GM21367 (cell line): ENCODE results near the gene STAC2.

ENCODE experiments used
- ATAC-seq: cut with Tn5 transposase; IDR thresholded peaks from one replicate; pipeline ENCODE4 v1.9.1; 2021; ENCODE audit not compliant: unreplicated experiment

Gene STAC2

GRCh38 chr17:39231591-39232551 is 6.1 kb upstream of the STAC2 start:
- no peak for ATAC-seq

- ATAC-seq = no peak
Measured at GRCh38 chr17:39231091-39231561, 5.4 kb upstream of the STAC2 start.

DNA sequence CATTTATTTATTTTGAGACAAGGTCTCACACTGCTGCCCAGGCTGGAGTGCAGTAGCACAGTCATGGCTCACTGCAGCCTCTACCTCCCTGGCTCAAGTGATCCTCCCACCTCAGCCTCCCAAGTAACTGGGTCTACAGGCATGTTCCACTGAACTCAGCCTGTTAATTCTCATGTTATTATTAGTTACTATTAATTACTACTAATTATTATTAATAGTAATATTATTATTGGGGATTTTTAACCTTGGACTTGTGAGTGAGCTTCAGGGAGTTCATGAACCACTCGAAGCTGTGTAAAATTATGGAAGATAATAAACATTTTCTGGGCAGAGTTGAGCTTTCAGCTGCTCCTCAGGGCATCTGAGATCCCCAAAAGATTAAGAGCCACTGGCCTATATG is 4.6 kb upstream of the STAC2 start:
- ATAC-seq = no peak

DNA sequence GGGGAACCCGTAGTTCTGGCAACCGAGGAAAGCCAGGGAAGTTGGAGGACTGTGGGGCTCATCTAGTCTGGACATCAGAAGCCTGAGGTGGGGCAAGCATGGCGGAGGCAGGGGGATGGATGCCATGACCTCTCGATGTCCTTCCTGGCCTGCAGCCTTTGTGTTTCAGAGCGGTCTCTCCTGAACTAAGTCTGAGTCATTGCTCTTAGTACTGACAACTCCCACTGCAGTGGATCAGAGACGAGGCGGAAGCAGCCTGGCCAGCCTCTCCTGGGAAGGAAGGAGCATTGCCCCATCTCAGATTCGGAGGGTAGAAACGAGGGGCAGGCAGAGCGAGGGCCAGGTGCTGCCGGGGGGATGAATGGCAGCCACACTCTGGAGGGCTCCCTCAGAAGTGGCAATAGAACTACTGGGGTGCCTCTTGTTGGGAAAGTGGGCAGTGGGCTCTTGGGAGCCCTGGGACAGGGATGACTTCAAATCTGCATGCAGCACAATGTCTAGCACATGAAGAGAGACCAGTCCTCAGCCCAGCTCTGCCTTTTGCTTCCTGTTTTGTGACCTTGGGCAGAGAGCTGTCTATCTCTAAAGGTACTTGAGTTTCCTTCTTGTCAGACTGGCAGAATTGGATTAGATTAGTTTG is 3.6 kb upstream of the STAC2 start:
- ATAC-seq = no peak

GRCh38 chr17:39227364-39227919 is 1.7 kb upstream of the STAC2 start:
- ATAC-seq = no peak

DNA sequence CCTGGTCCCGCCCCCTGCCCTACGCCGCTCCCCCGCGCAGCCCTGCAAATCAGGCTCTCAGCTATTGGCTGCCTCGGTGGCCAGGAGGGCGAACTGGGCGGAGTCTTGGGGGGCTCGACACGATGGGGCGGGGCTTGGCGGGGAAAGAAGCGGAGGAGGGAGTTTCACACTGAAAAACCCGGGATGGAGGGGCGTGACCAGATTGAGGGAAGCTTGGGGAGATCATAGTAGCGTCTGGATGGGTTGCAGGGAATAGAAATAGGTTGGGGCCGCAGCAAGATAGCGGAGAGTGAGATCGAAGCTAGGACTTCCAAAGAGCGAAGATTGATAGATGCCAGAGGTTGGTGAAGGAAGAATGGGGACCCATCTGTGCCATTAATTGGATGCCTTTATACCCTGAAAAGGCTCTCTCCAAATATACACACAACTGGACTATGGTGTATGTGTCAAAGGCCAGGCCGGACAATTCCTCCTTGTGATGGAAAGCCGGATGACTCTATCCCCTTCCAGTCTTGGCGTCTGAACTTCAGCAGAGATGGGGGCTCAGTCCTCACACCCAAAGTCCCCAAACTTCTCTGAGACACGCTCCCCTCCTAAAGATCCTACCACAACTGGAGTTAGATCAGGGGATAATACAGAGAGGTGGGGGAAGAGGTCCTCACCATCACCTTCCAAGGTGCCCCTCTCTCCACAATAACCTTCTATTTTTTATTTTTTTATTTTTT is 376 bp upstream of the STAC2 start:
- ATAC-seq = no peak

DNA sequence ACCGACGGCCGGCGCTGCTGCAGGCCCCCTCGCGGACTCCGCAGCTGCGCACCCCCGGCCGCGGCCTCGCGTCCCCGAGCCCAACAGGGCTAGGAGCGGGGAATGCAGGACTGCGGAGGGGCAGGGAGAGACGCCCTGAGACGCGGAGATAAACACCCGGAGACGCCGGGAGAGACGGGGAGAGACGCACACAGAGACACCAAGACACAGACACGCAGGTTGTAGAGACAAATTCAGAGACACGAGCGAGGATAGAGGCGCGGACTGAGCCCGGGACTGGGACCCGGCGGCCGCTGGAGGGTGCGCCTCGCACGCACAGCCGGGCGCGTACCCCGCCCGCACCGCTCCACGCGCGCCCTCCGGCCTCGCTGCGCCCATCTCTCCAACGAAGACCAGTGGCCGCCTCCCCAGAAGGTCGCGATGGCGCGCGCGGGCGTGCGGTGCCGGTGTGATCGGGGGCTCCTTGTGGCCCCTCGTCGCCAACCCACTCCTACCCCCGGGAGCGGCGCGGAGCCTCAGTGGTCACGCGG is 902 bp downstream of the STAC2 start:
- ATAC-seq = no peak

- ATAC-seq = no peak
Measured at GRCh38 chr17:39223907-39224777, 1.6 kb downstream of the STAC2 start.

DNA sequence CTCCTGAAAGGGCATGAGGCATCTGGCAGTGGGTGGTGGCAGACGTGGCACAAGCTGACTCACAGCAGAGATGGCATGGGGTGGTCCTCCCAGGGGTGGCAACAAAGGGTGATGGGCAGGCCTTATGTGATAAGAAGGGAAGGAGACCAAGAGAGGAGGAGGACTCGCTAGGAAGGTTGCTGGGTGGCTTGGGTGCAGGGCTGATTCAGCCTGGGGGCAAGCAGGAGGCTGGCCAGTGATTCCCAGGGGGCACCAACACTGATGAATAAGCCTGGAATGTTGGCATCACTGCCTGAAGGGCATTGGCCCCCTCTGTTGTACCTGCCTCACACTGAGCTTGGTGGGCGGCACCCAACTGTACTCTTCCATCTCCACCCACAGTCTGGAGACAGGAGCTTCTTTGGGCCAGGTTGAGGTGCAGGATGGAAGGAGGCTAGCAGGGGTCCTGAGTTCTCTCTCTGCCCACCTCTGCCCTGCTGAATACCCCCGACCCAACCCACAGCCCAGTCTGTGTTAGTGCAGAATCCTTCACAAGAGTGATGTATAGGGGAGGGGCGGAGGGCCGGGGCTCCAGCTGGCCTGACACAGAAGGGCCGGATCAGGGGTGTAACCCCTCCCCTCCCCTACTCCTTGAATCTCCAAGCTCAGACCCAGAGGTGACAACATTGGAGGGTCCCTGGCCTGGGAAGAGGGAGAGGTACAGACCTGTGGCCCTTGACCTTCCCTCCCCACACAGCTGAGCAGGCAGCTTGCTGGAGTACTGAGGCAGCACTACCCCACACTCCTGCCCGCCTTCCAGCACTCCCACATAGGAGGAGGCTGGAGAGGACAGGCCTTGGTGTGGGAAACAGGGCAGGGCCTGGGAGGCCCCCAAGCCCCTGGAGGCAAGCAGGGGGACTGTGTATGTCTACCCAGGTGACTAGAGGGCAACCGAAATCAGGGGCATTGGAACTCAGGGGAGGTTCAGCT is 2.6 kb downstream of the STAC2 start:
- no peak for ATAC-seq

DNA sequence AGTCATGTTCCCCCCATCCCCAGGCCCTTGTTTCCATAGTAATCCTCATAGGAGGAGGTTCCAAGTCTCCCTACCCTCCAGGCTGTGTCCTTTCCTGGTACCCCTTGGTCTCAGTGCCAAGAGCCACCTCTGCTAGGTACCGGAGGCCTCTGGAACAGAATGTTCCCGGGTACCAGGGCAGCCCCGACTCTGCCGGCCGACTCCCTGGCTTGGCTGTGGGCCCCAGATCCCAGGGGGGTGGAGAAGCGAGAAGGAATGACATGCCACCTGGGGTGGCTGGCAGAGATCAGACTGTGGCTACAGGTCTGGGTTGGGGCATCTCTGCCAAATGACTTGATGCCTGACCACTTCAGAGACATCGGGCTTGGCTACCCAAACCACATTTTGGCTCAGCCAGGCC is 3.6 kb downstream of the STAC2 start:
- no peak for ATAC-seq

- no peak for ATAC-seq
Measured at GRCh38 chr17:39221572-39221971, 4.2 kb downstream of the STAC2 start.

- ATAC-seq = no peak
Measured at GRCh38 chr17:39219647-39220154, 6.0 kb downstream of the STAC2 start.

- no peak for ATAC-seq
Measured at GRCh38 chr17:39218906-39219305, 6.8 kb downstream of the STAC2 start.

GRCh38 chr17:39217734-39218369 is 7.9 kb downstream of the STAC2 start:
- no peak for ATAC-seq

GRCh38 chr17:39213852-39214251 is 11.9 kb downstream of the STAC2 start:
- no peak for ATAC-seq

DNA sequence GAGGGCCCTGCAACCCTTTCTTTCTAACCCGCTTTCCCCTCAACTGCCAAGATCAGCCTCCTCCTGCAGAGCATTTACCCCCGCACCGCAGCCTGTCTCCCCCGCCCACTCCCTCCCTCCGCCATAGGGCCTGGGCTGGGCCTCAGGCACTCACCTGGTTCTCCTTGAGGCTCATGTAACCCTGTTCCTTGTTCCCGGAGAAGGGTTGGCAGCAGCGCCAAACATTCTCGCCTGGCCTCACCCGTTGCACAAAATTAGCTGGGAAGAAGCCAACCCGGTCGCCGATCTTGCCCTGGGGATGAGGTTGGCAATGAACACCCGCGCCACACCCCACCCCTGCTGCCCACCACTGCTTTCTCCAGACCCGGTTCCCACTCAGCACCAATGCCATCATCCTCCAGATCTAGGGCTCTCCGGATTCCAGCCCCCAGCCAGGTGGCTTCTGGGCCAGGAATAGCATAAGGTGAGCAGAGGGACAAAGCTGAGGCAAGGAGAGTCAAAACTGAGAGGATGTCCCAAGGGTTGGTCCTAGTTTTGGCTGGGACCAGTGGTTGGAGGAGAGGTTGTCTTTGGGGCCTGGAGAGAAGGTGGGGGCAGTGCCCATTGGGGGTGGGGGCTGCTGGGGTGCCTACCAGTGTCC is 12.8 kb downstream of the STAC2 start:
- no peak for ATAC-seq

- no peak for ATAC-seq
Measured at GRCh38 chr17:39212195-39212810, 13.4 kb downstream of the STAC2 start.
